ENCODE measurements around the gene AARS2. TPM values are rescaled to one million over a fixed set of nuclear protein-coding genes. Genes with fewer than 3 reads are reported as not detected.

AARS2 gene
- total and polyA plus RNA-seq, 12 donors = 4.7 to 10.9 (median 8.3) TPM

DNA sequence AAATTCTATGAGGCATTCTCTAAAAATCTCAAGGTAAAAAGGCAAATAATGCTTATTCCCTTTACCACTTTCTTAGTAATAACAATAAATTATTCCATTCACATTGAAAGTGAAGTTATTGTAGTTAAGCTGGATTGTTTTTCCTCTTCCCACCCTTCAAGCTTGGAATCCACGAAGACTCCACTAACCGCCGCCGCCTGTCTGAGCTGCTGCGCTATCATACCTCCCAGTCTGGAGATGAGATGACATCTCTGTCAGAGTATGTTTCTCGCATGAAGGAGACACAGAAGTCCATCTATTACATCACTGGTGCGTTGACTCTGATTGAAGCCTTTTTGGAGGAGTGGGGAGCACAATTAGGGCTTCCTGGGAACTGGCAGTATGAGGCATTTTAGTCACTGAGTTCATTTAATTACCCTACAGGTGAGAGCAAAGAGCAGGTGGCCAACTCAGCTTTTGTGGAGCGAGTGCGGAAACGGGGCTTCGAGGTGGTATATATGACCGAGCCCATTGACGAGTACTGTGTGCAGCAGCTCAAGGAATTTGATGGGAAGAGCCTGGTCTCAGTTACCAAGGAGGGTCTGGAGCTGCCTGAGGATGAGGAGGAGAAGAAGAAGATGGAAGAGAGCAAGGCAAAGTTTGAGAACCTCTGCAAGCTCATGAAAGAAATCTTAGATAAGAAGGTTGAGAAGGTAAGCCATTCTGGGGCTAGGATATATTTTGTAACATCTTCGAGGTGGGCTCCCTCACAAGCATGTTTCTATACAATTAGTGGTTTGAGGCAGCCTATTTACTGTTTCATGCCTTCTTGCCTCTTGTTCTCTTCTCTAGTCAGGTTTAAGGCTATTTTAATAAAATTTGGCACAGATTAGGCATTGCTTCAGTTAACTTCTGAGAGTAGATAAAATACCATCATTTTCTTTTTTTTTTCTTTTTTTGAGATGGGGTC, 61.3 kb downstream of the AARS2 start:
- no peak for ATAC-seq
- no peak for DNase-seq
- no peak overlapping the region for H3K27ac ChIP-seq
- no peaks in the 10 kb centered on the region for H3K9me3 ChIP-seq
- TF ChIP-seq, protein P1, sequence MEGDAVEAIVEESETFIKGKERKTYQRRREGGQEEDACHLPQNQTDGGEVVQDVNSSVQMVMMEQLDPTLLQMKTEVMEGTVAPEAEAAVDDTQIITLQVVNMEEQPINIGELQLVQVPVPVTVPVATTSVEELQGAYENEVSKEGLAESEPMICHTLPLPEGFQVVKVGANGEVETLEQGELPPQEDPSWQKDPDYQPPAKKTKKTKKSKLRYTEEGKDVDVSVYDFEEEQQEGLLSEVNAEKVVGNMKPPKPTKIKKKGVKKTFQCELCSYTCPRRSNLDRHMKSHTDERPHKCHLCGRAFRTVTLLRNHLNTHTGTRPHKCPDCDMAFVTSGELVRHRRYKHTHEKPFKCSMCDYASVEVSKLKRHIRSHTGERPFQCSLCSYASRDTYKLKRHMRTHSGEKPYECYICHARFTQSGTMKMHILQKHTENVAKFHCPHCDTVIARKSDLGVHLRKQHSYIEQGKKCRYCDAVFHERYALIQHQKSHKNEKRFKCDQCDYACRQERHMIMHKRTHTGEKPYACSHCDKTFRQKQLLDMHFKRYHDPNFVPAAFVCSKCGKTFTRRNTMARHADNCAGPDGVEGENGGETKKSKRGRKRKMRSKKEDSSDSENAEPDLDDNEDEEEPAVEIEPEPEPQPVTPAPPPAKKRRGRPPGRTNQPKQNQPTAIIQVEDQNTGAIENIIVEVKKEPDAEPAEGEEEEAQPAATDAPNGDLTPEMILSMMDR (IDR thresholded peaks at IDR 0.05) = no peak
- 90 to 92% methylated on average over 14 of the region's 14 CpGs for WGBS, 2 donors
- peaks cover 6 to 86% (median 66%) of the 10 kb centered on the region in 9 donors for H3K36me3 ChIP-seq
- intact Hi-C loops (cut with DNase I) = loop anchor here in 1 of 10 donors (10.0 kb wide), 1 partner anchor 157 kb away; no protein-coding TSS in a partner anchor
- H3K4me1 ChIP-seq = peaks cover 14 to 84% (median 54%) of the 10 kb centered on the region in 9 donors
- H3K27me3 ChIP-seq = no peaks in the 10 kb centered on the region
- no peak overlapping the region for H3K4me3 ChIP-seq

DNA sequence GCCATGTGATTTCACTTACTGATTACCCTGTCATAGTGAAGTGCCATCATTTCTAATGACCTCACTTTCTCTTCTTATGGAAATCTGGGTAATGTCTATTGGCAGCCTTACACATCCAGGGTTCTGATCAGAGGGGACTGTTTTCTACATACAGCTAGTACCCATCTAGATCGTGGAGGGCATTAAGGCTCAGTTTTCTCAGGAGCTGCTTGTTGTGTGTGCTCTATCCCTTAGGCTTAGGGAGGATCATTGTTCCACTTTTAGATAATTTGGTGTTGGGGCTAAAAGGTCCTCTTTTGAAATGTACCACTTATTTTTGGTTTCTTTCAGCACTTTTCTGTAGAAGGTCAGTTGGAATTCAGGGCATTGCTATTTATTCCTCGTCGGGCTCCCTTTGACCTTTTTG, 62.4 kb downstream of the AARS2 start:
- H3K27ac ChIP-seq = peak overlapping the region in 2 of 10 donors; percentile 2 to 37
- H3K4me3 ChIP-seq = no peak overlapping the region
- no peaks in the 10 kb centered on the region for H3K27me3 ChIP-seq
- DNase-seq = no peak
- H3K9me3 ChIP-seq = no peaks in the 10 kb centered on the region
- intact Hi-C loops (cut with DNase I) = loop anchor here in 1 of 10 donors (10.0 kb wide), 1 partner anchor 156 kb away; no protein-coding TSS in a partner anchor
- ATAC-seq = no peak
- WGBS, 2 donors = 69 to 74% methylated on average over 3 of the region's 3 CpGs
- peaks cover 6 to 80% (median 66%) of the 10 kb centered on the region in 9 donors for H3K36me3 ChIP-seq
- TF ChIP-seq, protein P1 (IDR thresholded peaks at IDR 0.05) = no peak
- H3K4me1 ChIP-seq = peaks cover 8 to 78% (median 44%) of the 10 kb centered on the region in 9 donors

DNA sequence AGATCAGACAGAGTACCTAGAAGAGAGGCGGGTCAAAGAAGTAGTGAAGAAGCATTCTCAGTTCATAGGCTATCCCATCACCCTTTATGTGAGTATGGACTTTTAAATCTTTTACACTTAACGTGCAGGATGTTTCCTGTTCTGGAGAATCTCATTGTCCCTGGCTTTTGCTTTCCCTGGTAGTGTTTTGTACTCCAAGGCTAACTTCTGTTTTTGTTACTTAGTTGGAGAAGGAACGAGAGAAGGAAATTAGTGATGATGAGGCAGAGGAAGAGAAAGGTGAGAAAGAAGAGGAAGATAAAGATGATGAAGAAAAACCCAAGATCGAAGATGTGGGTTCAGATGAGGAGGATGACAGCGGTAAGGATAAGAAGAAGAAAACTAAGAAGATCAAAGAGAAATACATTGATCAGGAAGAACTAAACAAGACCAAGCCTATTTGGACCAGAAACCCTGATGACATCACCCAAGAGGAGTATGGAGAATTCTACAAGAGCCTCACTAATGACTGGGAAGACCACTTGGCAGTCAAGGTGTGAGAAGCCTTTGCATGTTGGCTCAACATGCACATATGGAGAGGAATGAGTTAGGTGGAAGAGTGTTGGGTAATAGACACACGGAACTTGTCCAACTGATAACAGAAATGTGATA, 63.0 kb downstream of the AARS2 start:
- no peaks in the 10 kb centered on the region for H3K27me3 ChIP-seq
- DNase-seq (no peak), ATAC-seq (no peak)
- WGBS, 2 donors = 60 to 64% methylated on average over 6 of the region's 6 CpGs
- peaks cover 6 to 75% (median 66%) of the 10 kb centered on the region in 9 donors for H3K36me3 ChIP-seq
- no peak overlapping the region for H3K27ac ChIP-seq
- intact Hi-C loops (cut with DNase I) = loop anchor here in 1 of 10 donors (10.0 kb wide), 1 partner anchor 155 kb away; no protein-coding TSS in a partner anchor
- no peak overlapping the region for H3K4me3 ChIP-seq
- TF ChIP-seq, protein P1 (IDR thresholded peaks at IDR 0.05) = no peak
- no peaks in the 10 kb centered on the region for H3K9me3 ChIP-seq
- H3K4me1 ChIP-seq = peaks cover 9 to 78% (median 48%) of the 10 kb centered on the region in 9 donors

Other genes starting within 250 kb of the AARS2 start
- 10 to 100 TPM; 35.1 to 51.5 (median 41.4) TPM for gene MRPL14, start 185.9 kb downstream of the AARS2 start, total RNA-seq
- gene MRPL14, start 185.9 kb downstream of the AARS2 start, polyA plus RNA-seq = 10 to 100 TPM; 29.9 to 89.7 TPM
- gene TMEM63B, start 185.8 kb downstream of the AARS2 start, total RNA-seq = 10 to 100 TPM; 32.2 to 67.1 (median 37.6) TPM
- 10 to 100 TPM; 20.3 to 37.4 TPM for gene TMEM63B, start 185.8 kb downstream of the AARS2 start, polyA plus RNA-seq
- gene CAPN11, start 154.5 kb downstream of the AARS2 start, total RNA-seq = under 1 TPM in 6 of 10 donors, not detected in 4; 0.09 to 0.72 (median 0.24) TPM
- gene CAPN11, start 154.5 kb downstream of the AARS2 start, polyA plus RNA-seq = under 1 TPM; 0.32 to 0.37 TPM
- gene MYMX, start 96.4 kb downstream of the AARS2 start, total RNA-seq = 1 to 10 TPM in 2 of 10 donors, under 1 TPM in 3, not detected in 5; 0.41 to 2.3 (median 0.86) TPM
- gene MYMX, start 96.4 kb downstream of the AARS2 start, polyA plus RNA-seq = under 1 TPM in 1 of 2 donors, not detected in 1; 0.91 TPM
- gene SLC29A1, start 89.8 kb downstream of the AARS2 start, total RNA-seq = 100 to 1,000 TPM; 104 to 198 (median 146) TPM
- gene SLC29A1, start 89.8 kb downstream of the AARS2 start, polyA plus RNA-seq = 10 to 100 TPM; 46.3 to 90.9 TPM
- gene HSP90AB1, start 66.2 kb downstream of the AARS2 start, total RNA-seq = 1,000 to 10,000 TPM in 4 of 10 donors, 100 to 1,000 TPM in 6; 675 to 1,053 (median 920) TPM
- gene HSP90AB1, start 66.2 kb downstream of the AARS2 start, polyA plus RNA-seq = 100 to 1,000 TPM; 235 to 764 TPM
- 10 to 100 TPM; 19.4 to 29.8 (median 23.7) TPM for gene SLC35B2, start 55.8 kb downstream of the AARS2 start, total RNA-seq
- gene SLC35B2, start 55.8 kb downstream of the AARS2 start, polyA plus RNA-seq = 10 to 100 TPM in 1 of 2 donors, 1 to 10 TPM in 1; 9.1 to 27.2 TPM
- 1 to 10 TPM; 1.5 to 8.7 (median 3.4) TPM for gene NFKBIE, start 47.8 kb downstream of the AARS2 start, total RNA-seq
- gene NFKBIE, start 47.8 kb downstream of the AARS2 start, polyA plus RNA-seq = 1 to 10 TPM; 5.7 to 5.9 TPM
- gene TMEM151B, start 42.9 kb downstream of the AARS2 start, total RNA-seq = 1 to 10 TPM in 1 of 10 donors, under 1 TPM in 5, not detected in 4; 0.09 to 2.2 (median 0.43) TPM
- 1 to 10 TPM in 1 of 2 donors, under 1 TPM in 1; 0.14 to 1.2 TPM for gene TMEM151B, start 42.9 kb downstream of the AARS2 start, polyA plus RNA-seq
- gene SPATS1, start 29.3 kb upstream of the AARS2 start, total RNA-seq = not detected
- not detected for gene SPATS1, start 29.3 kb upstream of the AARS2 start, polyA plus RNA-seq
- 10 to 100 TPM; 17.5 to 26.5 (median 20.9) TPM for gene CDC5L, start 74.4 kb upstream of the AARS2 start, total RNA-seq
- gene CDC5L, start 74.4 kb upstream of the AARS2 start, polyA plus RNA-seq = 1 to 10 TPM; 5.4 to 9.3 TPM

All from heart right ventricle (tissue), 16 donors.